Osteoblast (primary cell): ENCODE data around the gene TRIM27. TPM values are rescaled to one million over a fixed set of nuclear protein-coding genes. Genes with fewer than 3 reads are reported as not detected.
A peak's percentile ranks its signal among the peaks of the same experiment; 100 is the strongest.
"Not testable (repeated sequence)": the region's sequence is repeated elsewhere in the genome, so short reads cannot be mapped to it uniquely, and the experiment has no call there.

Experiments used
- DNase-seq: peaks from one replicate; pipeline ENCODE4 v3.0.0; 2011; ENCODE audit warnings: low spot score, mixed read lengths; ENCODE audit not compliant: insufficient read length; ENCODE audit errors: missing footprints
- H2AFZ ChIP-seq: 2 replicates; pipeline ENCODE4 v1.6.0; 2011; ENCODE audit warnings: mild to moderate bottlenecking, low read length
- H3K27ac ChIP-seq: 2 replicates; pipeline ENCODE4 v1.5.1; 2011; ENCODE audit warnings: mild to moderate bottlenecking, low read depth, low read length, moderate library complexity
- H3K27me3 ChIP-seq: 2 replicates; pipeline ENCODE4 v1.6.0; 2012; ENCODE audit warnings: mild to moderate bottlenecking, control low read depth, inconsistent platforms, low read length, moderate library complexity; ENCODE audit not compliant: insufficient read depth
- H3K36me3 ChIP-seq: 2 replicates; pipeline ENCODE4 v1.5.1; 2011; ENCODE audit warnings: mild to moderate bottlenecking, low read length, control low read depth, moderate library complexity; ENCODE audit not compliant: insufficient read depth
- H3K4me1 ChIP-seq: 2 replicates; pipeline ENCODE4 v1.5.1; 2011; ENCODE audit warnings: mild to moderate bottlenecking, low read length, control low read depth, moderate library complexity; ENCODE audit not compliant: insufficient read depth
- H3K4me2 ChIP-seq: 2 replicates; pipeline ENCODE4 v1.6.0; 2011; ENCODE audit warnings: mild to moderate bottlenecking, low read length; ENCODE audit not compliant: insufficient read depth
- H3K4me3 ChIP-seq: fragments of 200-600 bp; sonication (generic); 3 replicates; pipeline ENCODE4 v1.5.1; 2012; ENCODE audit warnings: mild to moderate bottlenecking, low read length, inconsistent platforms; ENCODE audit not compliant: insufficient read depth
- H3K79me2 ChIP-seq: 2 replicates; pipeline ENCODE4 v1.6.0; 2012; ENCODE audit warnings: mild to moderate bottlenecking, low read length, control low read depth, inconsistent platforms; ENCODE audit not compliant: insufficient read depth
- H3K9me3 ChIP-seq: 2 replicates; pipeline ENCODE4 v1.5.1; 2011; ENCODE audit warnings: low read depth, low read length, control low read depth
- H4K20me1 ChIP-seq: 2 replicates; pipeline ENCODE4 v1.6.0; 2012; ENCODE audit warnings: mild to moderate bottlenecking, low read length, control low read depth; ENCODE audit not compliant: insufficient read depth
- total RNA-seq: library from RNA; depleted of rRNA; stranded (reverse); fragments of >200 nt; gene quantifications from 2 replicates; pipeline ENCODE4 v1.2.3, GENCODE V29; 2012
- TF ChIP-seq, protein P1 (sequence below): IDR thresholded peaks from 2 replicates; pipeline ENCODE4 v1.5.1; 2011; ENCODE audit warnings: mild to moderate bottlenecking, low read depth, low read length, moderate library complexity; ENCODE audit errors: extremely low read depth

TRIM27 gene, protein sequence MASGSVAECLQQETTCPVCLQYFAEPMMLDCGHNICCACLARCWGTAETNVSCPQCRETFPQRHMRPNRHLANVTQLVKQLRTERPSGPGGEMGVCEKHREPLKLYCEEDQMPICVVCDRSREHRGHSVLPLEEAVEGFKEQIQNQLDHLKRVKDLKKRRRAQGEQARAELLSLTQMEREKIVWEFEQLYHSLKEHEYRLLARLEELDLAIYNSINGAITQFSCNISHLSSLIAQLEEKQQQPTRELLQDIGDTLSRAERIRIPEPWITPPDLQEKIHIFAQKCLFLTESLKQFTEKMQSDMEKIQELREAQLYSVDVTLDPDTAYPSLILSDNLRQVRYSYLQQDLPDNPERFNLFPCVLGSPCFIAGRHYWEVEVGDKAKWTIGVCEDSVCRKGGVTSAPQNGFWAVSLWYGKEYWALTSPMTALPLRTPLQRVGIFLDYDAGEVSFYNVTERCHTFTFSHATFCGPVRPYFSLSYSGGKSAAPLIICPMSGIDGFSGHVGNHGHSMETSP
- 53.6 and 63.6 TPM in 2 replicates for total RNA-seq

DNA sequence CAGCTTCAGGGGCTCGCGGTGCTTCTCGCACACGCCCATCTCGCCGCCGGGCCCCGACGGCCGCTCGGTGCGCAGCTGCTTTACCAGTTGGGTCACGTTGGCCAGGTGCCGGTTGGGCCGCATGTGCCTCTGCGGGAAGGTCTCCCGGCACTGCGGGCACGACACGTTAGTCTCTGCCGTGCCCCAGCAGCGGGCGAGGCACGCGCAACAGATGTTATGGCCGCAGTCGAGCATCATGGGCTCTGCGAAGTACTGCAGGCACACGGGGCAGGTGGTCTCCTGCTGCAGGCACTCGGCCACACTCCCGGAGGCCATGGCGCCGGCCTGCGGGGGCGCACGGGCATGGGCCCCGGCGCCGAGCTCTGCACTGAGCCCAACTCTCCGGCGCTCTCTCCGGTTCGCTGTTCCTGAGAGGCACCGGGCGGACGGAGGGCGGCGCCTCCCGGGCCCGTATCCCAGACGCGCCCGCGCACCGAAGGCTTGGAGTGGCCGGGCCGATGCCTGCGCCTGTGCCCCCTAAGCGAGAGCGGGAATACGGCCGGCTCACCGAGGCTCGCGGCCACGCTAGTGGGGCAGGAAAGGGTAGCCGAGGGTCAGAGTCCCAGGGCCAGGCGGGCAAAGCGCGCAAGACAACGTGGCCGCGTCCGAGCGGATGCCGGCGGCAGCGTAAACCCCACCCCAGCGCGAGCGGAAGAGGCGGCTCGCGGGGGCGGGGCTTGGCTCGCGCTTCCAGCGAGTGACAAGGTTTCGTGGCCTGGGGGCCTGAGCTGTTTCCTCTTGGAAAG lies at the start of gene TRIM27:
Gene TRIM27, minus strand, starts transcription at position 668 of the 785 bp plus-strand sequence. Its CDS starts 353 bp downstream, at position 315.
- H3K4me1 ChIP-seq = peaks cover 9% of the 10 kb centered on the region
- H3K4me3 ChIP-seq = peak within 1 kb of the TSS; percentile 97
- H3K79me2 ChIP-seq = peaks cover 43% of the 10 kb centered on the region
- TF ChIP-seq, protein P1, sequence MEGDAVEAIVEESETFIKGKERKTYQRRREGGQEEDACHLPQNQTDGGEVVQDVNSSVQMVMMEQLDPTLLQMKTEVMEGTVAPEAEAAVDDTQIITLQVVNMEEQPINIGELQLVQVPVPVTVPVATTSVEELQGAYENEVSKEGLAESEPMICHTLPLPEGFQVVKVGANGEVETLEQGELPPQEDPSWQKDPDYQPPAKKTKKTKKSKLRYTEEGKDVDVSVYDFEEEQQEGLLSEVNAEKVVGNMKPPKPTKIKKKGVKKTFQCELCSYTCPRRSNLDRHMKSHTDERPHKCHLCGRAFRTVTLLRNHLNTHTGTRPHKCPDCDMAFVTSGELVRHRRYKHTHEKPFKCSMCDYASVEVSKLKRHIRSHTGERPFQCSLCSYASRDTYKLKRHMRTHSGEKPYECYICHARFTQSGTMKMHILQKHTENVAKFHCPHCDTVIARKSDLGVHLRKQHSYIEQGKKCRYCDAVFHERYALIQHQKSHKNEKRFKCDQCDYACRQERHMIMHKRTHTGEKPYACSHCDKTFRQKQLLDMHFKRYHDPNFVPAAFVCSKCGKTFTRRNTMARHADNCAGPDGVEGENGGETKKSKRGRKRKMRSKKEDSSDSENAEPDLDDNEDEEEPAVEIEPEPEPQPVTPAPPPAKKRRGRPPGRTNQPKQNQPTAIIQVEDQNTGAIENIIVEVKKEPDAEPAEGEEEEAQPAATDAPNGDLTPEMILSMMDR = no peak
- no peaks in the 10 kb centered on the region for H3K9me3 ChIP-seq
- H2AFZ ChIP-seq = peak within 1 kb of the TSS; percentile 94
- H3K36me3 ChIP-seq = peaks cover 26% of the 10 kb centered on the region
- H4K20me1 ChIP-seq = peaks cover 28% of the 10 kb centered on the region
- no peaks in the 10 kb centered on the region for H3K27me3 ChIP-seq
- peak; percentile 97 for DNase-seq
- H3K4me2 ChIP-seq = peak within 1 kb of the TSS; percentile 98
- H3K27ac ChIP-seq = peak within 1 kb of the TSS; percentile 78

DNA sequence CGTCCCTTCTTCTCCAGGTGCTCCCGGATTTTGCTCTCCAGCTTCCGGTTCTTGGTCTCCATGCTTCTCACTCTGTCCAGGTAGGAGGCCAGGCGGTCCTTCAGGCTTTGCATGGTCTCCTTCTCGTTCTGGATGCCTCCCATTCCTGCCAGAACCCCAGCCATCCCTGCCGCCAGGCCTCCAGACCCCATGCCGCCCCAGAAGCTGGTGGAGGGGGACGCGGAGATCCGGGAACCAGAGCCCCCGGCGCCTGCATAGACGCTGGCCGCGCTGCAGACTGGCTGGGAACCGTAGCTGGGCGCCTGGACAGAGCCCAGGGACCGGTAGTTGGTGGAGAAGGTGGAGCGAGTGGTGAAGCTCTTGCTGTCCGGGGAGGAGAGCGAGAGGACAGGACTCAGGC lies 46.3 kb upstream of the TRIM27 start:
- not testable (repeated sequence) for H3K36me3 ChIP-seq, H2AFZ ChIP-seq, H3K4me3 ChIP-seq, H3K79me2 ChIP-seq, H3K27ac ChIP-seq, H3K27me3 ChIP-seq, DNase-seq, H3K4me1 ChIP-seq, H4K20me1 ChIP-seq, H3K4me2 ChIP-seq, H3K9me3 ChIP-seq

DNA sequence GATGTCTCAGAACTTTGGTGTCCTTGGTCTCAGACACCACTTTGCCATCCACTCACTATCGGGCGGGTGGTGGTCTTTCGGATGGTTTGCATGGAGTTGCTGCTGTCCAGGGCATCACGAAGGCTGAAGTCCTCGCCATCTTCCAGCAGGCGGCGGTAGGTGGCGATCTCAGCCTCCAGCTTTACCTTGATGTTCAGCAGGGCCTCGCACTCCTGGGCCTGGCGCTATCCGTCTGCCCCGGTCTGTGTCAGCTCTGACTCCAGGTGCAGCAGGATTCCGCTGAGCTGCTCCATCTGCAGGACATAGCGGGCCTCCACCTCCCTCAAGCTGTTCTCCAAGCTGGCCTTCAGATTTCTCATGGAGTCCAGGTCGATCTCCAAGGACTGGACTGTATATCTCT lies 45.3 kb upstream of the TRIM27 start:
- Histone ChIP-seq H2AFZ (no peak overlapping the region), H3K4me1 (no peaks in the 10 kb centered on the region), H4K20me1 (no peaks in the 10 kb centered on the region), H3K9me3 (no peaks in the 10 kb centered on the region), H3K27me3 (no peaks in the 10 kb centered on the region), H3K4me3 (no peak overlapping the region), H3K27ac (no peak overlapping the region), H3K4me2 (no peak overlapping the region), H3K79me2 (no peaks in the 10 kb centered on the region), H3K36me3 (no peaks in the 10 kb centered on the region)
- no peak for DNase-seq
- TF ChIP-seq, protein P1 = peak; percentile 23

DNA sequence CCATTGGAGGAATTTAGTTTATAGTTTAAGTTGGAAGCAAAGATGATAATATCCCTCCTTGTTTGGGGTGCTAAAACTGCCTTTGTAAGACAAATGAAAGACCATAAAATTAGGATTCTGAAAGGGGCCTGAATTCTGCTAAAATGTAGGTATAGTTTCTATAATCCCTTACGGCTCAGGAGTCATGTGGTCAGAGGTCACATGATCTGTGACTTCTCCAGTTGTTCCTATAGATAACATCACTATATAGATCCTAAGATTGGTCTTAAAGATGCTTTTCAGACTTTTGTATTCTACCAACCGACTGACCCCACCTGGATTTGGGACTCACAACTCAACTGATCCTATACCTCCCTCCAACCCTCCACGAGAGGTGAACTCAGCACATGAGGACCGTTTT lies 44.7 kb upstream of the TRIM27 start:
- no peak overlapping the region for H2AFZ ChIP-seq
- no peak overlapping the region for H3K27ac ChIP-seq
- no peaks in the 10 kb centered on the region for H3K9me3 ChIP-seq
- H4K20me1 ChIP-seq = no peaks in the 10 kb centered on the region
- no peaks in the 10 kb centered on the region for H3K36me3 ChIP-seq
- H3K79me2 ChIP-seq = no peaks in the 10 kb centered on the region
- no peak for DNase-seq
- no peak overlapping the region for H3K4me2 ChIP-seq
- no peaks in the 10 kb centered on the region for H3K4me1 ChIP-seq
- TF ChIP-seq, protein P1 = no peak
- no peaks in the 10 kb centered on the region for H3K27me3 ChIP-seq
- H3K4me3 ChIP-seq = no peak overlapping the region
